NCI-H526 treated with DMSO at 0.1 percent for 48 hours (cell line): ENCODE measurements around the gene FGF5.
"Not testable (repeated sequence)": the region's sequence is repeated elsewhere in the genome, so short reads cannot be mapped to it uniquely, and the experiment has no call there.

Experiments used
- DNase-seq: peaks from one replicate; lab custom pipeline; 2025; lab: John Stamatoyannopoulos, UW

Gene FGF5, protein sequence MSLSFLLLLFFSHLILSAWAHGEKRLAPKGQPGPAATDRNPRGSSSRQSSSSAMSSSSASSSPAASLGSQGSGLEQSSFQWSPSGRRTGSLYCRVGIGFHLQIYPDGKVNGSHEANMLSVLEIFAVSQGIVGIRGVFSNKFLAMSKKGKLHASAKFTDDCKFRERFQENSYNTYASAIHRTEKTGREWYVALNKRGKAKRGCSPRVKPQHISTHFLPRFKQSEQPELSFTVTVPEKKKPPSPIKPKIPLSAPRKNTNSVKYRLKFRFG

GRCh38 chr4:80266253-80266901 lies at the start of gene FGF5:
Gene FGF5 (plus strand): TSS chr4:80266664. CDS start chr4:80266825, 161 bp downstream.
- DNase-seq: no peak

DNA sequence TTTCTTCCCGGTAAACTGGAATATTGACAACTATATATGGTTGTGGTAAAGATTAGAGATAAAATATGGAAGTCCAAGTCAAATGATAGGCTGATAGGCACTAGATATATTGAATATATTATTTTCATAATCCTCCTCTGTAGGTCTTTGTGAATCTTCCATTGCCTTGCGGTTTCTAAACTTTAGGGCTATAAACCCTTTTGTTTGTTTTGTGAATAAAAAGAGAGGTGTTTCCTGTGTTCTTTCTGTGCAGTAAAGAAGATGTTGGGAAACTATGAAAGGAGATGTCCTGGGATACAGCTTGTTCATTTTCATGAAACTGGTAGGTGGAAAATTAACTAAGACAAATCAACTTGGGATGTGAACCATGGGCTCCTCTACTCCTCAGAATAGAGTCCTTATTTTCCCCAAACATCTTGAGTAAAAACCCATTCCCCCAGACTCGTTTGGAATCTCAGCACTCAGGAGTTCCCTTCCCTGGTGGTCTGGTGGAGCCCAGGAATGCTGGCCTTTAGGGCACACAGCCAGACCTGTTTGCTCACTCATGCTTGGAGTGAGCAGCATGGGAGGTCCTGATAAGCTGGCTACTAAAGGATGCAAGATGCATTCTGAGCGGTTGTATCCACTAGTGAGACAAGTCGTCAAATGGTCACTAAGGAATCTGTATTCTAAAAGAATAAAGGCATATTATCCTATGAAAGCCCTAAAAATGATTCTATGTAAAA lies 47.0 kb upstream of the FGF5 start:
- no peak for DNase-seq

DNA sequence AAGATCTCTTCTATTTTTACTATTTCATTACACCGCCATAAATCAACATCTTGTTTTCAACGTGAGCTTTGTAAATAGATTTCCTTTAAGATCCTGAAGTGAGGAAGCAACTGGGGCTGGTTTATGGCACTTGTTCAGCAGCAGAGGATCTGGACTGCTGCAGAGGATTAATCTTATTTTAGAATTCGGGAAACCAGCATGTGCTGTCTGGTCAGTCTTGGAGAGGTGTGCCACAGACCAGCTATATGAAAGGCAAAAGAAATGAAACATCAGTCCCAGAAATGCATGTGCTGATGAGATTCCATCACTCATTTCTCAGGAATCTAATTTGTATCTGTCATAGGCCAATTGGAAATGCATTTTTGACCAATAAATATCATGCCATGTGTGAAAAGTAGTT lies 45.8 kb upstream of the FGF5 start:
- DNase-seq: no peak

GRCh38 chr4:80221161-80221560 lies 45.3 kb upstream of the FGF5 start:
- DNase-seq: no peak

DNA sequence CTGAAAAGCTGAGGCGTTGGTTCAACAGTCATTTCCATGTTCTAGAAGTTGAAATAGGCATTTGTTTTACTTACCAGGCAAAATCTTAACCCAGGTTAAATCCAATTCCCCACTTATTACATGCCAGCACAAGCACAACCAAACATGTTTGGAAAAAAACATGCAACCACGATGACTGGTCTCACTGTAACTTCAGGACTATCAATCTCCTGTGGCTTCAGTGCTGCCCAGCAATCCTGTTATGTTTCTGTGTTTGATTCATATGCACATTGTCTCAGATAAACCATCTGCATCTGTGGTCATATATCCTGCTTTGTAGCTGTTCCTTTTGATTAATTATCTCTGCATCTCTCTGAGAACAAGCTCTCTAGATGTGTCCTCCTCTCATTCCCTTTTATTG lies 40.9 kb upstream of the FGF5 start:
- no peak for DNase-seq

GRCh38 chr4:80226094-80226493 lies 40.4 kb upstream of the FGF5 start:
- no peak for DNase-seq

DNA sequence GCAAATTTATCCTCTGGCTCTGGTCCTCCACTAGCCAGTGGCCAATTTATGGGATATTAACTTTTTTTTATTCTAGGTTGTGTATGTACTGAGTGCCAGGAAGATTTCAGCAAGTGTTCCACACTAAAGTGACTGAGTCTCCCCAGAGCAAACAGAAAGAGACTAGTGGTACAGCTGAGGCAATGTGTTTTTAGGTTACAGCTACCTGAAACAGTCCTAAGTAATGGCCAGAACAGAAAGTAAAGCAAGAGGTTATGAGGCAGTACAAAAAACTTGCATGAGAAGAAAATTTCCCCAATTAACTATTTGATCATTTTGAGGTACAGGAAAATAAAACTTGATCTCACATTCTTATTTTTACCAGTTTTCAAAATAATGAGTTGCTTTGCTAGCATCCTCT lies 38.0 kb upstream of the FGF5 start:
- DNase-seq: no peak

DNA sequence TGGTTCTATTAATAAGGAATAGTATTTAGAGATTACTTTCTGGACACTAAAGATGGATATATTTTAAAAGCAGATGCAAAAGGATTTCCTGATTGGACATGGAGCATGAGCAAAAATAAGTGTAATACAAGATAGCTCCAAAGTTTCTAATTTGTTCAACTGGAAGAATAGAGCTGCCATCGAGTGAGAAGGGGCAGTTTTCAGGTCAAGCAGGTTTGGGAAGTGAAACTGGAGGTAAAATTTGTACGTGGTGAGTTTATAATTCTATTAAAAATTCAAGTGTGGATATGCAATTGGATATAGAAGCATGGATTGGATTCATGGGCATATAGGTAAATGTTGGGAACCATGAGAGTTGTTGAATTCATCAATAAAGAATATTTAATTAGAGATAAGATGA lies 37.3 kb upstream of the FGF5 start:
- DNase-seq: no peak

GRCh38 chr4:80229590-80229989 lies 36.9 kb upstream of the FGF5 start:
- no peak for DNase-seq

GRCh38 chr4:80231180-80231579 lies 35.3 kb upstream of the FGF5 start:
- no peak for DNase-seq

GRCh38 chr4:80232707-80233370 lies 33.6 kb upstream of the FGF5 start:
- DNase-seq: no peak

DNA sequence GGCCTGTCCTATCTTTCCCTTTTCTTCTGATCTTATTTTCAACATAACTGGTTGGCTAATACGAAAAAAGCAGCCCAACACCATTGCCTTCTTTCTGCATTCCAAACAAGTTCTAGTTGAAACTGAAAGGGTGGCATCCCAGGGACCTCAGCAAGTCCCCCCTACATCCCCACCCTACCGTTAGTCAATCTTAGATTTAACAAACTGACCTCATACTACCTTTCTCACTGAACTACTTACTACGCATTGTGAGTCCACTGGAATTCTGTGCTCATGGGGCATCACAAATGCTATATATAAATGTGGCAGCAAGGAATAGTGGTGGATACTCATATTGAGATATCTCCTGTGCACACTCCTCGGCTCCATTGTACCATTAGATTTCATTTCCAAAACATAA lies 33.1 kb upstream of the FGF5 start:
- DNase-seq: no peak

GRCh38 chr4:80235451-80235850 lies 31.0 kb upstream of the FGF5 start:
- DNase-seq: no peak

DNA sequence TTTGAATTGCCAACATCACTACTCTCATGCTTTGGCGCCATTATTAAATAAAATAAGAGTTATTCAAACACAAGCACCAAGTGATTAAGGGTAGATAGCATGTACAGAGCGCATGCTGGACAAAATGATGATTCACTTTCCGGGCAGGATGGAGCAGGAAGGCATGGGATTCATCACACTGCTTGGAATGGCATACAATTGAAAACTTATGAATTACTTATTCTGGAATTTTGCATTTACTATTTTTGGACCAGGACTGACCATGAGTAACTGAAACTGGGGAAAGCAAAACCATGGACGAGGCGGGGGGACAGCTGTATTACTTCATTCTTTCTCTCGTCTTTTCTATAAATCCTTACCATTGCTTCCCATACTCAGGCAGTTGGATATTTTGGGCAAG lies 28.5 kb upstream of the FGF5 start:
- no peak for DNase-seq

DNA sequence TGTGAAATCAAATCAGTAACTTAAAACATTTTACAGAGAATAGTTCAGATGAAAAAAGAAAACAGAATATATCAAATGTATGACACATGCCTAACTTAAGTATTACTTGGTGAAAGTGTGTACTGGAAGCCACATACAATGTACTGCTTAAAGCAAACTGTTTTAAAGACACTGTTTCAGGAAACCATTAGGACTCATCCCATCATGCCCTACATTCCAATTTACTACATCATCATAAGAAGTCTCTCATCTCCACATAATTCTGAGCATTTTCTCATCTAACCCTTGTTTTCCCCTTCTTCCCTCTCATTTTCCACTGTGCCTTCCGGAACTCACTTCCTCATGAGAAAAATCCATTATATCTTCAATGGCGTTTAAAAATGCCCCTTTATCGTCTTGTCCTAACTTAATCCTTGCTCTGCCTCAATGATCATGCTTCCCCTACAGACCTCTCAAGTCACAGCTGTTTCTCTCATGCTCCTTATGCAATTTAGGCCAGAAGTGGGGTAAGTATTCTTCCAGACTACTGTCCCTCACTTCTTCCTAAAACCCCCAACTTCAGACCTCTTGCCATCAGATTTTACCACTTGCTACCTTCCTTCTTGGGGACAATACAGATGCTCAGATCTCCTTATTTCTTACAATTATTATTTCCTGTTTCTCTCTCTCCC lies 26.8 kb upstream of the FGF5 start:
- DNase-seq: no peak

- no peak for DNase-seq
Measured at GRCh38 chr4:80240976-80241375, 25.5 kb upstream of the FGF5 start.

DNA sequence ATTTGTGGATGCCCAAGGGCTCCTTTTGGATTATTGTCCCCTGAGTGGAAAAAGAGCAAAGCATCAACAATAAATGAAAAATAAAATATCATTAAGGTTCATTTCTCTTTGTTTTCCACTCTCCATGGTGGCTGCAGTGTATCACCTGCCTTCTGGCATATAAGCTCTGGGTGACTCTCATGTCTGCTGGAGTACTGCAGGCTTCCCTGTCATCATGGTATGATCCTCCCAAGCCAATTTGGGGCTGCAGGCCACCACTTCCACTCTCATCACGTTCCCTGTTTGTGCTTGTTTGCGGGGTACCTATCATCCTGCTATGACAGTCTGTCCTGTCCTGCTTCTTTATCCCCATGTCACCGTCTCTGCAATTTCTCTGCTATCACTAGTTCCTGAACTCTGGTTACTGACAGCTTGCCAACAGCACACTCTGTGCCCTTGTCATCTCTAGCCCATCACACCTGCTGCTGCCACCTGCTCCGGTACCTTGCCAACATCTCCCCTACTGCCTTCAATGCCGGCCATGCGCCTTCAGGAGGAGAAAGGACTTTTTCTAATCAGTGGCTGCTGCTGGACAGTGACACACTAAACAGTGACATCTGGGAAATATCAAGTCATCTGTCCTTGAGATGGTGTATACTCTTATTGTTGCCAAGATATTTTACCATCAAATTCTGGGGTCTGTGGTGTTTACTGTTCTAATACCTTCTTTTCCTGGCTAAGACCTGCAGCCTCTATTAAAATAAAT lies 23.0 kb upstream of the FGF5 start:
- DNase-seq: no peak

DNA sequence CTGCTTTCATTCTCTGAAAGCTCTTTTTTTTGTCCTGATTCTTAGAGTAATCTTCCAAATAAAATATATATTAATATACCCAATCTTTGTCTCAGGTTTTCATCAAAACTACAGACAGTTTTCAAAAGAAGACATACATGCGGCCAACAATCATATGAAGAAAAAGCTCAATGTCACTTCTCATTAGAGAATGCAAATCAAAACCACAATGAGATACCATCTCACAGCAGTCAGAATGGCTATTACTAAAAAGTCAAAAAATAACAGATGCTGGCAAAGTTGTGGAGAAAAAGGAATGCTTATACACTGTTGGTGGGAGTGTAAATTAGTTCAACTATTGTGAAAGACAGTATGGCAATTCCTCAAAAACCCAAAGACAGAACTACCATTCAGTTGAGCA lies 19.0 kb upstream of the FGF5 start:
- not testable (repeated sequence) for DNase-seq

GRCh38 chr4:80249144-80249543 lies 17.3 kb upstream of the FGF5 start:
- no peak for DNase-seq

DNA sequence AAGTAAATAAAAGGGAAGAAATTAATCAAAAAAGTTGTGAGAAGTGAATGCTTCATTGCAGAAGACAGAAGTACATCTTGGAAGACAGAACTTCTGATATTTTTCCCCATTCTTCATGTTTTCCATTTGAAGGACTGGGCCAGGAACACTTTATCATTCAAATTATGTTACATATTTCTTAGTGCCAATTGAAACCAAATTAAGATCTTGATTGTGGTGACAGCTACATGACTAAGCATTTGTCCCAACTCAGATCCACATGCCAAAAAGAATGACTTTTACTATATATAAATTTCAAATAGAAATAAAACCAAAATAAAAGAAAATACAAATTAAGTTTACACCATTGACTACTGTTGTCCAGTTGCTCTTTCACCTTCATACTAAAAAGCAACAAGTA lies 14.0 kb upstream of the FGF5 start:
- no peak for DNase-seq

GRCh38 chr4:80252953-80253352 lies 13.5 kb upstream of the FGF5 start:
- no peak for DNase-seq

GRCh38 chr4:80253510-80253909 lies 13.0 kb upstream of the FGF5 start:
- no peak for DNase-seq
